Common myeloid progenitor, CD34-positive (primary cell): ENCODE measurements around the gene HYAL1.
"Not testable (repeated sequence)": the region's sequence is repeated elsewhere in the genome, so short reads cannot be mapped to it uniquely, and the experiment has no call there.

ENCODE experiments used
- CTCF ChIA-PET: fragments of 350-600 bp; sonication (Branson Sonifier 250); formaldehyde crosslinking; loops from one replicate; lab custom pipeline; 2021; ENCODE audit warnings: antibody characterized with exemption; lab: Charles Lee
- POLR2A ChIA-PET: fragments of 350-600 bp; sonication (Branson Sonifier 250); formaldehyde crosslinking; loops from one replicate; lab custom pipeline; 2021; ENCODE audit warnings: antibody characterized with exemption; lab: Charles Lee
- DNase-seq, 3 donors: peaks; one replicate each; pipeline versions ENCODE4 v3.0.0 to v3.0.0-alpha.2; 2013
- H3K27ac ChIP-seq, 2 experiments: 1 replicate in 1 of 2; 2 replicates in 1 of 2; pipeline ENCODE4 v1.7.0; 2013; ENCODE audit warnings: inconsistent platforms in 2 of 2, low read length in 2 of 2, mild to moderate bottlenecking in 2 of 2, low read depth in 1 of 2, moderate library complexity in 1 of 2; ENCODE audit not compliant: severe bottlenecking in 2 of 2, insufficient read depth in 1 of 2, poor library complexity in 1 of 2
- H3K27me3 ChIP-seq, 5 experiments: replicated peaks in 2 of 5; 1 replicate in 3 of 5; 2 replicates in 2 of 5; pipeline versions ENCODE4 v1.6.1 to v1.7.0; 2013; ENCODE audit warnings: low read length in 4 of 5, mild to moderate bottlenecking in 2 of 5, moderate library complexity in 2 of 5, inconsistent platforms in 1 of 5; ENCODE audit not compliant: insufficient read depth in 5 of 5, control insufficient read depth in 4 of 5
- H3K36me3 ChIP-seq, 4 experiments: 1 replicate in 2 of 4; 2 replicates in 2 of 4; pipeline versions ENCODE4 v1.6.1 to v1.7.0; 2013; ENCODE audit warnings: low read length in 3 of 4, control low read depth in 1 of 4, mild to moderate bottlenecking in 1 of 4; ENCODE audit not compliant: control insufficient read depth in 4 of 4, insufficient read depth in 4 of 4
- H3K4me1 ChIP-seq, 4 experiments: 1 replicate in 3 of 4; 2 replicates in 1 of 4; pipeline versions ENCODE4 v1.6.1 to v1.7.1; 2013; ENCODE audit warnings: low read length in 3 of 4, mild to moderate bottlenecking in 3 of 4, control low read depth in 1 of 4, inconsistent platforms in 1 of 4, moderate library complexity in 1 of 4; ENCODE audit not compliant: control insufficient read depth in 4 of 4, insufficient read depth in 4 of 4; ENCODE audit errors: control extremely low read depth in 1 of 4
- H3K4me3 ChIP-seq, 7 experiments: 1 replicate in 4 of 7; 2 replicates in 3 of 7; pipeline versions ENCODE4 v1.5.1 to v1.7.0; 2013; ENCODE audit warnings: mild to moderate bottlenecking in 7 of 7, low read length in 6 of 7, moderate library complexity in 6 of 7, inconsistent platforms in 2 of 7, low read depth in 2 of 7, control low read depth in 1 of 7; ENCODE audit not compliant: insufficient read depth in 4 of 7, control insufficient read depth in 1 of 7; ENCODE audit errors: extremely low read depth in 1 of 7
- H3K9me3 ChIP-seq, 5 experiments: 1 replicate in 4 of 5; 2 replicates in 1 of 5; pipeline versions ENCODE4 v1.6.1 to v1.7.1; 2013; ENCODE audit warnings: low read length in 4 of 5, mild to moderate bottlenecking in 2 of 5, inconsistent platforms in 1 of 5, low read depth in 1 of 5, moderate library complexity in 1 of 5; ENCODE audit not compliant: control insufficient read depth in 4 of 5, insufficient read depth in 2 of 5; ENCODE audit errors: control extremely low read depth in 1 of 5
- WGBS: methylation state at CpG from one replicate; pipeline ENCODE4 v1.1.5; 2013; ENCODE audit not compliant: insufficient coverage; 5-methylcytosine and 5-hydroxymethylcytosine counted together

HYAL1 gene

DNA sequence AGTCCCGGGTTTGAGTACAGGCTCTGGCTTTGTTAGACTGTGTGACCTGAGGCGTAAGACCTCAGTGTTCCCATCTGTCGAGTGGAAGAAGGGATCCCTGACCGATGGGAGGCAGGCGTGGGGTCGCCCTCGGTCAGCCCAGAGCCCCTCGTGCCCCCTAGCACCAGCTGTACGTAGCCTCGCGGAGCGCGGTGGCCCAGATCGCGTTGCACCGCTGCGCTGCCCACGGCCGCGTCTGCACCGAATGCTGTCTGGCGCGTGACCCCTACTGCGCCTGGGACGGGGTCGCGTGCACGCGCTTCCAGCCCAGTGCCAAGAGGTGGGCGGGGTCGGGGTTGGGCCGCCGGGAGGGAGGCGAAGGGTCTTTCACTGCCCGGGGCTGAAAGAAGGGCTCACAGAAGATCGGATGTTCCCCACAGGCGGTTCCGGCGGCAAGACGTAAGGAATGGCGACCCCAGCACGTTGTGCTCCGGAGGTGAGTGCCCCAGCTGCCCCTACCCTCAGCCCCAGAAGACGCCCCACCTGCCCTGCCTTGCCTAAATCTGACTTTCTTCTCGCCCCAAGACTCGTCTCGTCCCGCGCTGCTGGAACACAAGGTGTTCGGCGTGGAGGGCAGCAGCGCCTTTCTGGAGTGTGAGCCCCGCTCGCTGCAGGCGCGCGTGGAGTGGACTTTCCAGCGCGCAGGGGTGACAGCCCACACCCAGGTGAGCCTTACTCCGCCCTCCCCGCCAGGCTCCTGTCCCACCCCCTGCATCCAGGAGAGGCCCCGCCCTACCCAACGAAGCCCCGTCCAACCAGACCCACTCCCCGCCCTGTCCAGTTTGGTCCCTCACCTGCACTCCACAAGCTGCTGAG lies 28.0 kb downstream of the HYAL1 start:
- Histone ChIP-seq H3K27me3 (peaks cover 0 to 57% (median 23%) of the 10 kb centered on the region in 5 experiments), H3K27ac (no peak overlapping the region), H3K4me1 (peaks cover 0 to 33% (median 25%) of the 10 kb centered on the region in 4 experiments), H3K9me3 (no peaks in the 10 kb centered on the region), H3K4me3 (peak overlapping the region in 4 of 7 experiments; percentile 25 to 63 (median 54)), H3K36me3 (no peaks in the 10 kb centered on the region)
- no peak for DNase-seq
- WGBS: 6% methylated on average over 51 of the region's 65 CpGs
- ChIA-PET CTCF (interaction anchor here (0.6 to 72.5 kb wide), 16 partner anchors 9 to 152 kb away, joined by 3 to 1875 read pairs (median 4); partner anchors contain the start of genes GNAI2, IFRD2, SLC38A3 and TUSC2), POLR2A (no interaction called here)

DNA sequence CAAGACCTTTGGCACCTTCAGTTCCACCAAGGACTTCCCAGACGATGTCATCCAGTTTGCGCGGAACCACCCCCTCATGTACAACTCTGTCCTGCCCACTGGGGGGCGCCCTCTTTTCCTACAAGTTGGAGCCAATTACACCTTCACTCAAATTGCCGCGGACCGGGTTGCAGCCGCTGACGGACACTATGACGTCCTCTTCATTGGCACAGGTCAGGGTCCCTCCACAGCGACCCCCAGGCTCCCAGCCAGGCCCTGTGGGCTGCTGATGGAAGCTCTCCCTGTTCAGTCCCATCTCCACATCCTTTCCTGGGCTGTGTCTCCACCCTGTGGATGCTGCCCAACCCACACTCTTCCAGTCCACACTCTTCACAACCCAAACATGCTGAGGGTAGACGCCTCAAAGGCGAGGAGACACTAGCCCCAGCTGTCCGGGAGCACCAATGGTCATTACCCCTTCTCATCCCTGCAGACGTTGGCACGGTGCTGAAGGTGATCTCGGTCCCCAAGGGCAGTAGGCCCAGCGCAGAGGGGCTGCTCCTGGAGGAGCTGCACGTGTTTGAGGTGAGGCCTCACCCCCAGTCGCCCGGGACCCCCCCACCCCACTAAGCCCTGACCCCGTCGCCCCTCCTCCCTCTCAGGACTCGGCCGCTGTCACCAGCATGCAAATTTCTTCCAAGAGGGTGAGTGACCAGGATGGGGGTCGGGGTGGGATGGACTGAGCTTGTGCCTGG lies 28.8 kb downstream of the HYAL1 start:
- CTCF ChIA-PET: interaction anchor here (0.6 to 72.5 kb wide), 17 partner anchors 10 to 151 kb away, joined by 3 to 1875 read pairs (median 4); partner anchors contain the start of genes GNAI2, IFRD2, SLC38A3 and TUSC2
- peaks cover 0 to 57% (median 23%) of the 10 kb centered on the region in 5 experiments for H3K27me3 ChIP-seq
- POLR2A ChIA-PET: no interaction called here

GRCh38 chr3:50273689-50274065 lies 29.7 kb downstream of the HYAL1 start:
- 25% methylated on average over 23 of the region's 31 CpGs for WGBS
- Histone ChIP-seq H3K27ac (no peak overlapping the region), H3K9me3 (no peaks in the 10 kb centered on the region), H3K4me1 (peaks cover 0 to 33% (median 25%) of the 10 kb centered on the region in 4 experiments), H3K27me3 (peaks cover 0 to 62% (median 23%) of the 10 kb centered on the region in 5 experiments), H3K36me3 (no peaks in the 10 kb centered on the region), H3K4me3 (peak overlapping the region in 1 of 7 experiments; percentile 49)
- no peak for DNase-seq
- ChIA-PET POLR2A (no interaction called here), CTCF (interaction anchor here (0.8 to 72.5 kb wide), 5 partner anchors 15 to 81 kb away, joined by 3 to 1875 read pairs (median 8); partner anchors contain the start of genes GNAI2, SLC38A3 and TUSC2)

More for the DNA sequence above, 28.8 kb downstream of the HYAL1 start:
- Histone ChIP-seq H3K4me1 (peaks cover 0 to 33% (median 25%) of the 10 kb centered on the region in 4 experiments), H3K27ac (no peak overlapping the region), H3K36me3 (no peaks in the 10 kb centered on the region), H3K4me3 (peak overlapping the region in 2 of 7 experiments; percentile 50 to 57), H3K9me3 (no peaks in the 10 kb centered on the region)
- peak; percentile 79 to 85 (median 83) for DNase-seq
- under 1% methylated on average over 13 of the region's 26 CpGs for WGBS

- Histone ChIP-seq H3K27me3 (peaks cover 0 to 63% (median 22%) of the 10 kb centered on the region in 5 experiments), H3K36me3 (no peaks in the 10 kb centered on the region), H3K27ac (no peak overlapping the region), H3K4me3 (peak overlapping the region in 5 of 7 experiments; percentile 35 to 73 (median 44)), H3K4me1 (peaks cover 0 to 33% (median 25%) of the 10 kb centered on the region in 4 experiments), H3K9me3 (no peaks in the 10 kb centered on the region)
- CTCF ChIA-PET: interaction anchor here (0.8 to 72.5 kb wide), 7 partner anchors 16 to 81 kb away, joined by 3 to 1875 read pairs (median 4); partner anchors contain the start of genes GNAI2, IFRD2, SLC38A3 and TUSC2
- POLR2A ChIA-PET: no interaction called here
- DNase-seq: peak; percentile 65 to 82 (median 80)
- WGBS: under 1% methylated on average over 44 of the region's 61 CpGs
These were observed 30.3 kb downstream of the HYAL1 start for GRCh38 chr3:50272911-50273688.

- H3K27ac ChIP-seq, POLR2A ChIA-PET, H3K36me3 ChIP-seq, DNase-seq, H3K9me3 ChIP-seq: not testable (repeated sequence)
- 93% methylated on average over 2 of the region's 10 CpGs for WGBS
- peak overlapping the region in 1 of 7 experiments; percentile 73 for H3K4me3 ChIP-seq
- CTCF ChIA-PET: interaction anchor here (1.2 to 72.5 kb wide), 6 partner anchors 9 to 81 kb away, joined by 3 to 1875 read pairs (median 12); partner anchors contain the start of genes GNAI2, GNAT1, IFRD2 and SLC38A3
- H3K4me1 ChIP-seq: peaks cover 0 to 33% (median 25%) of the 10 kb centered on the region in 4 experiments
- H3K27me3 ChIP-seq: peaks cover 0 to 63% (median 21%) of the 10 kb centered on the region in 5 experiments
These were observed 30.9 kb downstream of the HYAL1 start for GRCh38 chr3:50272538-50272910.

GRCh38 chr3:50271314-50271936 lies 31.9 kb downstream of the HYAL1 start:
- 98% methylated on average over 9 of the region's 10 CpGs for WGBS
- Histone ChIP-seq H3K9me3 (no peaks in the 10 kb centered on the region), H3K4me3 (no peak overlapping the region), H3K27me3 (peaks cover 0 to 63% (median 21%) of the 10 kb centered on the region in 5 experiments), H3K36me3 (no peaks in the 10 kb centered on the region), H3K27ac (no peak overlapping the region), H3K4me1 (peaks cover 0 to 33% (median 25%) of the 10 kb centered on the region in 4 experiments)
- ChIA-PET POLR2A (no interaction called here), CTCF (interaction anchor here (1.0 to 72.5 kb wide), 7 partner anchors 10 to 80 kb away, joined by 3 to 1875 read pairs (median 8); partner anchors contain the start of genes GNAI2, GNAT1, IFRD2 and SLC38A3)
- no peak for DNase-seq
